Suprapubic skin (tissue), 3 donors: Measurements from ENCODE around the gene ZNF865.

ENCODE experiments used
- POLR2A ChIP-seq, 2 donors: fragments of 450-650 bp; IDR thresholded peaks; one replicate each; pipeline ENCODE4 v1.6.1; 2017; ENCODE audit warnings: antibody characterized with exemption in 2 of 2, mild to moderate bottlenecking in 2 of 2, moderate library complexity in 2 of 2
- TF ChIP-seq, protein P1 (sequence below), 2 donors: fragments of 200-600 bp in 1 of 2; fragments of 450-650 bp in 1 of 2; sonication (generic) in 1 of 2; IDR thresholded peaks; one replicate each; pipeline ENCODE4 v1.5.1; 2016 to 2019; ENCODE audit warnings: antibody characterized with exemption in 2 of 2, mild to moderate bottlenecking in 1 of 2, moderate library complexity in 1 of 2

DNA sequence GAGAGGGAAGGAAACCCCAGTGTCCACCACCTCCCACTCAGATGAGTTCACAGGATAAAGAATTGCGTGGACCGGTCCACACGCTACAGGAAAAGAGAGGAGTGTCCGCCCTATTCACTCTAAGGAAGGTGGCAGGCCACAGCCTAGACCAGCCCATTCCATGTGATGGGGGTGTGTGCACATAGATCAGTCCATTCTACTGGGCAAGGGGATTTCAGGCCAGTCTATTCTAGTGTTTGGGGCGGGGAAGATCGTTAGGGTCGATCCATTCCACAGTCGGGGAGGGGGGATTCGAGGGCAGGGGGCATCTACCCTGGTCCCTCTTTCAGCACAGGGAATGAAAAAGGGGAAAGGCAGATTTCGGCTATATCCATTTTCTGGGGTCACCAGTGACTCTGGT is 13.9 kb upstream of the ZNF865 start:
- TF ChIP-seq, protein P1, sequence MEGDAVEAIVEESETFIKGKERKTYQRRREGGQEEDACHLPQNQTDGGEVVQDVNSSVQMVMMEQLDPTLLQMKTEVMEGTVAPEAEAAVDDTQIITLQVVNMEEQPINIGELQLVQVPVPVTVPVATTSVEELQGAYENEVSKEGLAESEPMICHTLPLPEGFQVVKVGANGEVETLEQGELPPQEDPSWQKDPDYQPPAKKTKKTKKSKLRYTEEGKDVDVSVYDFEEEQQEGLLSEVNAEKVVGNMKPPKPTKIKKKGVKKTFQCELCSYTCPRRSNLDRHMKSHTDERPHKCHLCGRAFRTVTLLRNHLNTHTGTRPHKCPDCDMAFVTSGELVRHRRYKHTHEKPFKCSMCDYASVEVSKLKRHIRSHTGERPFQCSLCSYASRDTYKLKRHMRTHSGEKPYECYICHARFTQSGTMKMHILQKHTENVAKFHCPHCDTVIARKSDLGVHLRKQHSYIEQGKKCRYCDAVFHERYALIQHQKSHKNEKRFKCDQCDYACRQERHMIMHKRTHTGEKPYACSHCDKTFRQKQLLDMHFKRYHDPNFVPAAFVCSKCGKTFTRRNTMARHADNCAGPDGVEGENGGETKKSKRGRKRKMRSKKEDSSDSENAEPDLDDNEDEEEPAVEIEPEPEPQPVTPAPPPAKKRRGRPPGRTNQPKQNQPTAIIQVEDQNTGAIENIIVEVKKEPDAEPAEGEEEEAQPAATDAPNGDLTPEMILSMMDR (IDR thresholded peaks at IDR 0.05): no peak
- TF ChIP-seq POLR2A (IDR thresholded peaks at IDR 0.05): no peak
